Superior temporal gyrus (tissue), 1 donor: ENCODE data around the gene ANKRD11.
A peak's percentile ranks its signal among the peaks of the same experiment; 100 is the strongest.
"Not testable (repeated sequence)": the region's sequence is repeated elsewhere in the genome, so short reads cannot be mapped to it uniquely, and the experiment has no call there.

ENCODE experiments used
- DNase-seq: peaks from one replicate; pipeline ENCODE4 v3.0.0-alpha.2; 2016; ENCODE audit errors: extremely low spot score

The ANKRD11 gene

GRCh38 chr16:89366561-89367537 lies 123.5 kb downstream of the ANKRD11 start:
- DNase-seq = no peak

GRCh38 chr16:89365996-89366395 lies 124.4 kb downstream of the ANKRD11 start:
- DNase-seq = no peak

GRCh38 chr16:89365044-89365467 lies 125.3 kb downstream of the ANKRD11 start:
- DNase-seq = no peak

GRCh38 chr16:89364606-89365005 lies 125.8 kb downstream of the ANKRD11 start:
- no peak for DNase-seq

- DNase-seq = no peak
These were observed 126.6 kb downstream of the ANKRD11 start for GRCh38 chr16:89363621-89364393.

- DNase-seq = not testable (repeated sequence)
These were observed 127.7 kb downstream of the ANKRD11 start for GRCh38 chr16:89362540-89363223.

GRCh38 chr16:89361751-89362539 lies 128.4 kb downstream of the ANKRD11 start:
- DNase-seq = peak; percentile 74

- no peak for DNase-seq
These were observed 129.5 kb downstream of the ANKRD11 start for GRCh38 chr16:89360760-89361435.

- DNase-seq = no peak
These were observed 130.9 kb downstream of the ANKRD11 start for GRCh38 chr16:89359264-89360147.

- no peak for DNase-seq
These were observed 132.0 kb downstream of the ANKRD11 start for GRCh38 chr16:89358030-89359005.

- peak; percentile 77 for DNase-seq
These were observed 133.1 kb downstream of the ANKRD11 start for GRCh38 chr16:89357055-89357816.

GRCh38 chr16:89355686-89356085 lies 134.7 kb downstream of the ANKRD11 start:
- DNase-seq = no peak

- DNase-seq = no peak
These were observed 135.4 kb downstream of the ANKRD11 start for GRCh38 chr16:89355007-89355406.

GRCh38 chr16:89354325-89354724 lies 136.0 kb downstream of the ANKRD11 start:
- no peak for DNase-seq

GRCh38 chr16:89352091-89352681 lies 138.2 kb downstream of the ANKRD11 start:
- DNase-seq = no peak

- DNase-seq = no peak
These were observed 138.7 kb downstream of the ANKRD11 start for GRCh38 chr16:89351645-89352044.

- DNase-seq = no peak
These were observed 139.5 kb downstream of the ANKRD11 start for GRCh38 chr16:89350701-89351380.
